ENCODE data around the gene MAJIN.

DNA sequence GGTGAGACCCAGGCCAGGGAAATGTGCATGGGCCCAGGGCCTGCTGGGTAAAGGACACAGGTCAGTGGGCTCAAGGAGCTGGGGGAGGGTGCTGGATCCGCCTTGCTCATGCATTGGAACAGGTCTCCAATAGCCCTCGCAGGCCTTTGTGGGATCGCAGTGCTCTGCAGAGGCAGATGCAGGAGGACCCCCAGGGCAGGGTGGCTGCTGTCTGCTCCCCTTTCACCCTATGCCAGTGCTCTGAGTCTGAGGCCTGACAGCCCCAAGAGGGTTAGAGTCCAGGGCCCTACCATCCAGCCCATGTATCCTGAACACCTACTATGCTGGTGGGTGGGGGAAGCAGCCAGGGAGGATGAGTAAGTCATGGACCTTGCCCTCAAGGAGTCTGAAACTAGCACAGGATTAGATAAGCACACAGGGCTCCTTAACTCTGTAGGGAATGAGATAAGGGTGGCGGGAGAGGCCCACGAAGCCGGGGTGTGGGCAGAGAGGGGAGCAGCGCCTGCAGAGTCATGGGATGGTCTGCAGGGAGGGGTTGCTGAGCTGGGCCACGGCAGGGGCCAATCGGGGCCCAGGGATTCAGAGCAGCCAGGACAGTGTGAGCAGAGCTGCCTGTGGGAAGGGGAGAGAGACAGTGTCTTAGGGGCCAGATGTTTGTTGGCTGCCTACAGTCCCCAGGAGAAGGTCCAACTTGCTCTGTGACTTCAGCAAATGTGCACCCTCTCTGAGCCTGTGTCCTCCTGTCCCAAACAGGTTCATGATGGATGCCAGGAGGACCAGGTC, 83.0 kb downstream of the MAJIN start:
- TF ChIP-seq, protein P1, sequence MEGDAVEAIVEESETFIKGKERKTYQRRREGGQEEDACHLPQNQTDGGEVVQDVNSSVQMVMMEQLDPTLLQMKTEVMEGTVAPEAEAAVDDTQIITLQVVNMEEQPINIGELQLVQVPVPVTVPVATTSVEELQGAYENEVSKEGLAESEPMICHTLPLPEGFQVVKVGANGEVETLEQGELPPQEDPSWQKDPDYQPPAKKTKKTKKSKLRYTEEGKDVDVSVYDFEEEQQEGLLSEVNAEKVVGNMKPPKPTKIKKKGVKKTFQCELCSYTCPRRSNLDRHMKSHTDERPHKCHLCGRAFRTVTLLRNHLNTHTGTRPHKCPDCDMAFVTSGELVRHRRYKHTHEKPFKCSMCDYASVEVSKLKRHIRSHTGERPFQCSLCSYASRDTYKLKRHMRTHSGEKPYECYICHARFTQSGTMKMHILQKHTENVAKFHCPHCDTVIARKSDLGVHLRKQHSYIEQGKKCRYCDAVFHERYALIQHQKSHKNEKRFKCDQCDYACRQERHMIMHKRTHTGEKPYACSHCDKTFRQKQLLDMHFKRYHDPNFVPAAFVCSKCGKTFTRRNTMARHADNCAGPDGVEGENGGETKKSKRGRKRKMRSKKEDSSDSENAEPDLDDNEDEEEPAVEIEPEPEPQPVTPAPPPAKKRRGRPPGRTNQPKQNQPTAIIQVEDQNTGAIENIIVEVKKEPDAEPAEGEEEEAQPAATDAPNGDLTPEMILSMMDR (IDR thresholded peaks at IDR 0.05) = no peak
- TF ChIP-seq POLR2AphosphoS5 (IDR thresholded peaks at IDR 0.05) = no peak

Data from esophagus muscularis mucosa (tissue), 3 donors.